ENCODE measurements around the gene OTOF.

DNA sequence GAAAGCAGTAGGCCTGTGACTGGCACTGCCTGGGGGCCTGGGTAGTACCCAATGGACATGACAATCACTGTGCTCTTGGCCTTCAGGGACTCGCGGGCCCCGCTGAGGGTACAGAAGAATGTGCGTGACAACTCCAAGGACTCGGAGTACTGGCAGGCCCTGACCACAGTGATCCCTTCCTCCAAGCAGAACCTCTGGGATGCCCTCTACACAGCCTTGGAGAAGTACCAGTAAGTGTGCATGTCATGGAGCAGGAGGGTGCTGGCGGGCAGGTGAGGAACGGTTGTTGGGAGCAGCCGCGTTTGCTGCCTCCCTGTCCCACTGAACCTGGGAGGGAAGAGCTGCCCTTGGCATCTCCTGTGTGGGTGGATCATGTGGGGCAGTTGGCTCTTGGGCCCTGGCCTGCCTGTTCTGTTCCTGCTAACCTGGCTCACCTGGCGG is 23.3 kb downstream of the OTOF start:
- TF ChIP-seq CTCF (conservative IDR thresholded peaks at IDR 0.05; ENCODE audit: low read depth, low read length): no peak
- no peak for TF ChIP-seq CEBPB (IDR thresholded peaks at IDR 0.05; ENCODE audit: low read depth, low read length)
